ENCODE results near the gene PHF2. TPM values are rescaled to one million over a fixed set of nuclear protein-coding genes. Genes with fewer than 3 reads are reported as not detected.

PHF2 gene
- total RNA-seq, 1 experiment from 2014 or later, result 17.4 TPM

GRCh38 chr9:93708987-93709302, 132.6 kb downstream of the PHF2 start:
- H2BK15ac ChIP-seq (ENCODE audit: low read depth, low read length), result no peak overlapping the region
- H3K9ac ChIP-seq (ENCODE audit: extremely low read depth, insufficient read length, low read length), result no peak overlapping the region
- no peaks in the 10 kb centered on the region for H4K20me1 ChIP-seq (ENCODE audit: control insufficient read depth, insufficient read depth, insufficient read length)
- no peak overlapping the region for H4K5ac ChIP-seq (ENCODE audit: insufficient read length, low read depth, low read length)
- no peak overlapping the region for H3K4me2 ChIP-seq (ENCODE audit: insufficient read depth, insufficient read length, low read length)
- no peak overlapping the region for H3K14ac ChIP-seq (ENCODE audit: insufficient read depth, low read length)
- H2BK5ac ChIP-seq (ENCODE audit: insufficient read length, low read length), result no peak overlapping the region
- DNase-seq, result no peak
- no peak overlapping the region for H3K4ac ChIP-seq (ENCODE audit: low read depth, low read length)
- H3K9me3 ChIP-seq (ENCODE audit: control insufficient read depth, low read depth, low read length), result no peaks in the 10 kb centered on the region
- no peaks in the 10 kb centered on the region for H3K23me2 ChIP-seq (ENCODE audit: insufficient read length, low read depth, low read length, poor library complexity, severe bottlenecking)
- no peak overlapping the region for H2BK120ac ChIP-seq (ENCODE audit: low read depth, low read length, poor library complexity, severe bottlenecking)
- H3K9me3 Mint-ChIP-seq, result peaks cover 0 to 2% of the 10 kb centered on the region in 2 experiments; a peak in 3 of 5 replicates
- no peak overlapping the region for H3K18ac ChIP-seq (ENCODE audit: insufficient read length, low read depth, low read length)
- H3K79me2 ChIP-seq (ENCODE audit: insufficient read depth, low read length), result no peaks in the 10 kb centered on the region
- no peaks in the 10 kb centered on the region; the same call in none of the 2 replicates for H3K27me3 Mint-ChIP-seq (ENCODE audit: low read depth)
- no peak overlapping the region for H3K56ac ChIP-seq (ENCODE audit: insufficient read length, low read depth, low read length)
- H3K4me3 Mint-ChIP-seq, result no peak overlapping the region
- no peak overlapping the region for H2AK5ac ChIP-seq (ENCODE audit: insufficient read length, low read length)
- no peaks in the 10 kb centered on the region for H3K4me1 ChIP-seq (ENCODE audit: insufficient read depth, low read length)
- no peak overlapping the region for H3K23ac ChIP-seq (ENCODE audit: insufficient read length, low read depth, low read length)
- no peaks in the 10 kb centered on the region for H3K27me3 ChIP-seq (ENCODE audit: insufficient read depth, low read length)
- no peaks in the 10 kb centered on the region for H3K36me3 Mint-ChIP-seq (ENCODE audit: insufficient read depth in 1 of 3, low read depth in 3 of 3)
- no peak overlapping the region for H2BK12ac ChIP-seq (ENCODE audit: insufficient read length, low read depth, low read length)
- H2AFZ ChIP-seq (ENCODE audit: low read length), result no peak overlapping the region
- no CpG with 5 or more reads among the region's 2 CpGs for WGBS (ENCODE audit: extremely low coverage, insufficient read length, low lambda C conversion rate)
- H3K27ac ChIP-seq (ENCODE audit: insufficient read length, low read depth, low read length), result no peak overlapping the region
- H3T11ph ChIP-seq (ENCODE audit: low read length), result no peak overlapping the region
- no peak overlapping the region for H2BK20ac ChIP-seq (ENCODE audit: low read depth, low read length, poor library complexity, severe bottlenecking)
- H3K79me1 ChIP-seq (ENCODE audit: insufficient read depth, low read depth, low read length, poor library complexity, severe bottlenecking), result no peaks in the 10 kb centered on the region
- TF ChIP-seq CTCF (conservative IDR thresholded peaks at IDR 0.05), result no peak
- H3K4me1 Mint-ChIP-seq, result no peaks in the 10 kb centered on the region
- no peak overlapping the region for H3K27ac Mint-ChIP-seq
- H4K91ac ChIP-seq (ENCODE audit: insufficient read length, low read depth, low read length), result no peak overlapping the region
- H4K8ac ChIP-seq (replicated peaks; ENCODE audit: insufficient read length, low read depth, low read length), result no peak overlapping the region

All from H9 (cell line).